Skin epidermis (tissue), 12 donors: ENCODE data around the gene TTC28.

Experiments used
- H3K27ac ChIP-seq, 21 experiments: fragments of 200-600 bp; sonication (generic) in 11 of 21; one replicate each; pipeline ENCODE4 v1.5.0; 2020; ENCODE audit warnings: mild to moderate bottlenecking in 3 of 21, inconsistent platforms in 2 of 21, moderate library complexity in 2 of 21
- H3K4me3 ChIP-seq, 7 experiments: fragments of 200-600 bp; sonication (generic) in 2 of 7; one replicate each; pipeline ENCODE4 v1.5.0; 2020; ENCODE audit warnings: inconsistent platforms in 2 of 7, mild to moderate bottlenecking in 2 of 7, moderate library complexity in 1 of 7

The TTC28 gene

GRCh38 chr22:28027453-28028448 lies 651.9 kb downstream of the TTC28 start:
- Histone ChIP-seq H3K27ac (no peak overlapping the region), H3K4me3 (no peak overlapping the region)

- H3K4me3 ChIP-seq: no peak overlapping the region
- H3K27ac ChIP-seq: no peak overlapping the region
Observed at GRCh38 chr22:28025866-28026575, 653.6 kb downstream of the TTC28 start.

- H3K27ac ChIP-seq: no peak overlapping the region
- no peak overlapping the region for H3K4me3 ChIP-seq
Observed at GRCh38 chr22:28025333-28025732, 654.3 kb downstream of the TTC28 start.

- no peak overlapping the region for H3K27ac ChIP-seq
- no peak overlapping the region for H3K4me3 ChIP-seq
Observed at GRCh38 chr22:28024422-28024888, 655.2 kb downstream of the TTC28 start.

- H3K4me3 ChIP-seq: no peak overlapping the region
Observed at GRCh38 chr22:28023774-28024173, 655.9 kb downstream of the TTC28 start.

GRCh38 chr22:28023036-28023435 lies 656.6 kb downstream of the TTC28 start:
- H3K4me3 ChIP-seq: no peak overlapping the region
- H3K27ac ChIP-seq: no peak overlapping the region

More at GRCh38 chr22:28023774-28024173, 655.9 kb downstream of the TTC28 start:
- no peak overlapping the region for H3K27ac ChIP-seq

GRCh38 chr22:28021998-28022660 lies 657.5 kb downstream of the TTC28 start:
- no peak overlapping the region for H3K27ac ChIP-seq

GRCh38 chr22:28021116-28021997 lies 658.3 kb downstream of the TTC28 start:
- Histone ChIP-seq H3K27ac (no peak overlapping the region), H3K4me3 (no peak overlapping the region)

More at GRCh38 chr22:28021998-28022660, 657.5 kb downstream of the TTC28 start:
- H3K4me3 ChIP-seq: no peak overlapping the region

GRCh38 chr22:28019881-28020861 lies 659.5 kb downstream of the TTC28 start:
- no peak overlapping the region for H3K4me3 ChIP-seq
- H3K27ac ChIP-seq: no peak overlapping the region

GRCh38 chr22:28019360-28019759 lies 660.3 kb downstream of the TTC28 start:
- H3K27ac ChIP-seq: no peak overlapping the region
- no peak overlapping the region for H3K4me3 ChIP-seq

- Histone ChIP-seq H3K27ac (no peak overlapping the region), H3K4me3 (no peak overlapping the region)
Observed at GRCh38 chr22:28018461-28018927, 661.1 kb downstream of the TTC28 start.

GRCh38 chr22:28017859-28018258 lies 661.8 kb downstream of the TTC28 start:
- no peak overlapping the region for H3K27ac ChIP-seq
- H3K4me3 ChIP-seq: no peak overlapping the region

- Histone ChIP-seq H3K4me3 (no peak overlapping the region), H3K27ac (no peak overlapping the region)
Observed at GRCh38 chr22:28017558-28017820, 662.2 kb downstream of the TTC28 start.

GRCh38 chr22:28016781-28017557 lies 662.7 kb downstream of the TTC28 start:
- no peak overlapping the region for H3K4me3 ChIP-seq
- H3K27ac ChIP-seq: peak overlapping the region in 1 of 21 experiments; percentile 48

GRCh38 chr22:28015676-28016601 lies 663.7 kb downstream of the TTC28 start:
- no peak overlapping the region for H3K27ac ChIP-seq
- H3K4me3 ChIP-seq: no peak overlapping the region

GRCh38 chr22:28015046-28015425 lies 664.6 kb downstream of the TTC28 start:
- no peak overlapping the region for H3K27ac ChIP-seq
- H3K4me3 ChIP-seq: no peak overlapping the region
